GM13976 (cell line): ENCODE measurements around the gene PGBD5.

Source experiments
- DNase-seq: peaks from one replicate; pipeline ENCODE4 v3.0.0; 2012; ENCODE audit warnings: low spot score
- in situ Hi-C: fragments of 300-500 bp; cut with MboI; formaldehyde crosslinking; loops from one replicate; pipeline ENCODE4 v1.12.0; 2022; ENCODE audit warnings: low sequenced_read_pairs, mixed read lengths, inconsistent platforms; ENCODE audit not compliant: unreplicated experiment
- TF ChIP-seq, protein P1 (sequence below): IDR thresholded peaks from 2 replicates; pipeline ENCODE4 v1.5.1; 2012; ENCODE audit warnings: borderline replicate concordance, mild to moderate bottlenecking; ENCODE audit not compliant: insufficient read depth; ENCODE audit errors: extremely low read depth, missing control alignments, control extremely low read depth

The PGBD5 gene

DNA sequence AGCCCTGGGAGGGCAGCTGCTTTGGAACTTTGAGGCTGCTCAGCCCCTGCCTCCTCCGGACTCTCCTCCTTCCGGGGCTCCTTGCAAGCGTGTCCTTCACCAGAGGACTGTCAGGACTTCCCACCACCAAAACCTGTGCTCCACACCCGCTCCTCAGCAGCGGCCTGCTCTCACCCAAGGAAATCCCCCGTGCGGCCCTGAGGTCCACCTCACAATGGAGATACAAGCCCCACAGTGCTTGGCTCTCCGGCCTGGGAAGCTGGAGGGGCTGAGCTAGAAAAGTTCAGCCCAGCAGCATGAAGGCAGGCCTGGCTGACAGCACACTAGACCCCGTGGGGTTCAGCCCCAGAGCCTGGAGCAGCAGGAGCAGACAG lies 33.6 kb downstream of the PGBD5 start:
- in situ Hi-C loops, result no loop called here
- DNase-seq, result no peak
- TF ChIP-seq, protein P1, sequence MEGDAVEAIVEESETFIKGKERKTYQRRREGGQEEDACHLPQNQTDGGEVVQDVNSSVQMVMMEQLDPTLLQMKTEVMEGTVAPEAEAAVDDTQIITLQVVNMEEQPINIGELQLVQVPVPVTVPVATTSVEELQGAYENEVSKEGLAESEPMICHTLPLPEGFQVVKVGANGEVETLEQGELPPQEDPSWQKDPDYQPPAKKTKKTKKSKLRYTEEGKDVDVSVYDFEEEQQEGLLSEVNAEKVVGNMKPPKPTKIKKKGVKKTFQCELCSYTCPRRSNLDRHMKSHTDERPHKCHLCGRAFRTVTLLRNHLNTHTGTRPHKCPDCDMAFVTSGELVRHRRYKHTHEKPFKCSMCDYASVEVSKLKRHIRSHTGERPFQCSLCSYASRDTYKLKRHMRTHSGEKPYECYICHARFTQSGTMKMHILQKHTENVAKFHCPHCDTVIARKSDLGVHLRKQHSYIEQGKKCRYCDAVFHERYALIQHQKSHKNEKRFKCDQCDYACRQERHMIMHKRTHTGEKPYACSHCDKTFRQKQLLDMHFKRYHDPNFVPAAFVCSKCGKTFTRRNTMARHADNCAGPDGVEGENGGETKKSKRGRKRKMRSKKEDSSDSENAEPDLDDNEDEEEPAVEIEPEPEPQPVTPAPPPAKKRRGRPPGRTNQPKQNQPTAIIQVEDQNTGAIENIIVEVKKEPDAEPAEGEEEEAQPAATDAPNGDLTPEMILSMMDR, result no peak

DNA sequence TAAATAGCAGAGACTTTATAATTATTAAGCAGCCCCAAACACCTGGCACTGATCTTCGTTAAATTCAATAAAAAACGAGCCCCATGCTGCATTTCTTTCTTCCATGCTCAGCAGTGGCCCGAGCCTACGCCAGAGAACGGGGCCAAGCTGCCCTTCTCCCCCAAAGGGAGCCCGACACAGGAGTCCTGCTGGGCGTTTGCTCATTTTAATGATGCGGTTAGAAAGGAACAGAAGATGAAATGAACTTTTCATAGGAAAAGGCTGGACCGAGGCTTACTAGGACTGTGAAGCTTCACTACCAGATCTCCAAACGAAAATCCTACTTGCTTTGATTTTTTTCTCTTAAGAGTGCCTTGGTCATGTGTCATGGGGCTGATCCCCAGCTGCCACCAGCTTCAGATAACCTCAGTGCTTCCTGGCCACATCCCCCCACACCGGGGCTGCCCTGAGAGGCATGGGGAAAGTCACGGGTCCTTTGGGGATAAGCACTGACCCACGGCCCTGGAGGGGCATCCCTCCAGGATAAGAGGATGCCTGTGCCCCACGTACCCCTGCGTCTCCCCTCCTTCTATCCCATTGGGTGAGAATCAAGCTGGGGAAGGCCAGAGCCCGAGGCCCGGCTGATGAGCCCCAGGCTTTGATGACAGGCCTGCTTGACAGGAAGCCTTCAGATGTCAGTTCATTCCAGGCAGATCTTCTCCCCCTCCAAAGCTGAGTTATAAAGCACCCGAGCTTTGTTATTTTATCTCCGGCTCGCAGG lies 34.2 kb downstream of the PGBD5 start:
- in situ Hi-C loops, result no loop called here

DNA sequence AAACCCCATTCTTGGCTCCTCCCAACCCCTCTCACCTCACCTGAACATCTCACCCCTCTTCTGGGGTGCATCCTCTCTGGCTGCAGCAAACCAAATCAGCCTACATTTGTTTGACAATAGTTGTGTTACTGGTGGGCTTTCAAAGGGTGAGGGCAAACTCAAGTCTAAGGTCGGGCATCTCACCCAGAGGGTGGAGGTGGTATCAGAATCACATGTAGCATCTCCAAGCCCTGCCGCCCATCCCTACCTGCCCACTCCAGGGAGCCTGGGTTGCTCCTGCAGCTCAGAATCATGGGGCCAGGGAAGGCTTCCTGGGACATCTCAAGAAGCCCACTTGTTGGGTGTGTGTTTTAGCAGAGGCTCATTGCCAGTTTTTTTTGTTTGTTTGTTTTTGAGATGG lies 35.8 kb downstream of the PGBD5 start:
- TF ChIP-seq, protein P1, result no peak
- DNase-seq, result no peak
- in situ Hi-C loops, result no loop called here

More for the DNA sequence above, 34.2 kb downstream of the PGBD5 start:
- no peak for DNase-seq
- TF ChIP-seq, protein P1, result no peak

DNA sequence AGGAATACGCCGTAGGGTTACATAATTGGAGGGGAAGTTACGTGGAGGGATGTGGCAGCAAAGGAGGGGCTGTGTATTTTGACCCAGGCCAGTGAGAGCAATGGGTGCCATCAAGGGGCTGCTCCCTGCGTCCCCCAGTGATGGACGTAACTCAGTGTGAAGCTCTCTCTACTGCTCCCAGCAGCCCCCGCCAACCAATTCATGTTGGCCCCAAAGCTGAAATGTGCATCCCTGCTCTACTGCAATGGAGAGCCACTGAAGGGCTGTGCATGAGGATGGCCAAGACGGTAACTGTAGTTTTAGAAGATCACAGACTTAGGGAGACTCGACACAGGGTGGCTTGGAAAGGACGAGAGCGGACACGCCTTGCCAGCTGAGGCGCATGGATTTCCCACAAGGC lies 38.3 kb downstream of the PGBD5 start:
- TF ChIP-seq, protein P1, result no peak
- DNase-seq, result no peak
- in situ Hi-C loops, result no loop called here

DNA sequence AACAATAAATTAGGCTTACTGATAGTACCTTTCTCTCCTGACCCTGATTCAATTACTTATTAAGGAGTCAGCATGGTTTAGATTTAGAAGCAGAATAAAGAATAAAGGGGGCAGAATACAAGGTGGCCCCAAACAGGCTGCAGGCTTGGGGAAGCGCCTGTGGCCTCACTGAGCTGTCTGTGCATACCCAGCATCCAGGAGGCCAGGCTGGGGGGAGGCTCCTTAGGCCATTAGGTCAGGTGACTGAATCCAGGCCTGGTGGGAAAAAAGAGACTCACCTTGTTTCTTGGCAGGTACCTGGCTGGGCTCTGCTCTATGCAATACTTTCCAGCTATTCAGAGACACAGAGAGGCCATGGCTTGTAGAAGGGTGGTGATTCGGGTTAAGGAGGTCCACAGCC lies 38.8 kb downstream of the PGBD5 start:
- in situ Hi-C loops, result no loop called here
- no peak for DNase-seq
- TF ChIP-seq, protein P1, result no peak

DNA sequence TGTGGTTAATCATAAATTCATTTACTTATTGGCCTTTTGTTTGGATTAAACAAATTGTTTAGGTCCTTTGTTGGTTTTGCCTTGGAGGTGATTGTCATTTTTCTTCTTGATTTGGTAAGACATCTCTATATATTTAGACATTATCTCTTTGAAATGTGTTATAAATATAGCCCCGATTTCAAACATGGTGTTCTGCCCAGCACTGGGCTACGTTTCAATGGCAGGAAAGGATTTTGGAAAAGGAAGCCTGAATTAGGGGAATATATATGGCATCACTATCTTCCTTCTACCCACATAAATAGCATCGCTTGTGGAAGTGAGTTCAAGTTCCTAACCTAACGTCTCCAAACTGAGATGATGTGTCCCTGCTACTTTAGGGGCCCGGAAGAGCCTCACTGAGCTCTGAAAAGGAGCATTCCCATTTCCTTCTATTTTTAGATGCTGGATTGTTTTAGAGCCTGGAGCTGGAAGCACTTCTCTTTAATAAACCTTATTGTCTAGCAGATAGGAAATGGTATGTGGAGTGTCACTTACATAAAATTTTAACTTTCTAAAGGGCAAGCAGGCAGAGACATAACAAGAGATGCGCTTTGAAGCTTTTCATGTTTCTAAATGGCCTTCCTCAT lies 39.4 kb downstream of the PGBD5 start:
- in situ Hi-C loops, result no loop called here
- TF ChIP-seq, protein P1, result no peak
- DNase-seq, result no peak
